Kasumi-1 (cell line): ENCODE data around the gene FRRS1L.

ENCODE experiments used
- DNase-seq, 2 experiments: peaks; one replicate each; lab custom pipeline; 2025; lab: John Stamatoyannopoulos, UW

Gene FRRS1L, protein sequence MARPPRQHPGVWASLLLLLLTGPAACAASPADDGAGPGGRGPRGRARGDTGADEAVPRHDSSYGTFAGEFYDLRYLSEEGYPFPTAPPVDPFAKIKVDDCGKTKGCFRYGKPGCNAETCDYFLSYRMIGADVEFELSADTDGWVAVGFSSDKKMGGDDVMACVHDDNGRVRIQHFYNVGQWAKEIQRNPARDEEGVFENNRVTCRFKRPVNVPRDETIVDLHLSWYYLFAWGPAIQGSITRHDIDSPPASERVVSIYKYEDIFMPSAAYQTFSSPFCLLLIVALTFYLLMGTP

DNA sequence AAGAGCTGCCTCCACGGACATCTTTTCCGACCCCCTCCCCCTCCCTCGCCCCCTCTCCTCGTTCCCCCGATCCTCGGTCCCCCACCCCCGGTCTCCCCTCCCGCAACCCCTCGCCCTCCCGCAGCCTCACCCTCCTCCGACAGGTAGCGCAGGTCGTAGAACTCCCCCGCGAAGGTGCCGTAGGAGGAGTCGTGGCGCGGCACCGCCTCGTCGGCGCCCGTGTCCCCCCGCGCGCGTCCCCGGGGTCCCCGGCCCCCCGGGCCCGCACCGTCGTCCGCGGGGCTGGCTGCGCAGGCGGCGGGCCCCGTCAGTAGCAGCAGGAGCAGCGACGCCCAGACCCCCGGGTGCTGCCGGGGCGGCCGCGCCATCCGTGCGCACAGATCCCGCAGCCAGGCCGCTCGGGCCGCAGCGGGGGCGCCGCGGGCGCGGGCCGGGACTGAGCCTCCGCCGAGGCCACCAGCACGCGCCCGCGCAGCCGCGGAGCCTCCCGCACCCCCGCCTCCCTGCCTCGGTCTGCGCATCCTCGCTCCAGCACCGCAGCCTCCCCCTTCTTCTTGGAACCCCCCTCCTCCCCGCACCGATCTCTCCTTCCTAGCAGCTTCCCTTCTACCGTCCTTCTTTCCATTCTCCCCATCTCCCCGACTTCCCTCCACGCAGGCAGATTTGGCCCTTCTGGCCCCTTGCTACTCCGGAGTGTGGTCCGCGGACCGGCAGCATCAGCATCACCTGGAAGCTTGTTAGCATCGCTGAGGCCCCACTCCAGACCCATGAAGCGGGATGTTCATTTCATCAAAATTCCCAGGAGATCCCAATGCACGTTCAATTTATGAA lies at the start of gene FRRS1L:
FRRS1L (minus strand) TSS at position 479 of the 831 bp plus-strand sequence; CDS start at position 368, 111 bp downstream.
- DNase-seq, result no peak

DNA sequence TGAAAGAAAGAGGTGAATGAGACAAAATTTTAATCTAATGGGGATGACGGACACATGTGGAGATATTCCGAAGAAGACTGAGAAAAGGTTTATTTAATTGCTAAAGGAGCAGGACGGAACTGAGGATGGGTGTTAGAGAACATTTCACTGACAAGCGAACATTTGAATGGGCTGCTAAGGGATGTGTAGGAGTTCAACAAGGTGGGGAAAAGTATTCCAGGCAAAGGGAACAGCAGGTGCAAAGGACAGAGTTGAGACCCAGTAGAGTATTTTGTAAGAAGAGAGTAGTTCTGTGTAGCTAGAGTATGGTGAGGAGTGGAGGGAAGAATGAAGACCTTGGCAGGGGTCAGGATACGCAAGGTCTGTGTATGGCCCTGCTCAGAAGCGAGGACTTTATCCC lies 47.4 kb upstream of the FRRS1L start:
- DNase-seq, result no peak

DNA sequence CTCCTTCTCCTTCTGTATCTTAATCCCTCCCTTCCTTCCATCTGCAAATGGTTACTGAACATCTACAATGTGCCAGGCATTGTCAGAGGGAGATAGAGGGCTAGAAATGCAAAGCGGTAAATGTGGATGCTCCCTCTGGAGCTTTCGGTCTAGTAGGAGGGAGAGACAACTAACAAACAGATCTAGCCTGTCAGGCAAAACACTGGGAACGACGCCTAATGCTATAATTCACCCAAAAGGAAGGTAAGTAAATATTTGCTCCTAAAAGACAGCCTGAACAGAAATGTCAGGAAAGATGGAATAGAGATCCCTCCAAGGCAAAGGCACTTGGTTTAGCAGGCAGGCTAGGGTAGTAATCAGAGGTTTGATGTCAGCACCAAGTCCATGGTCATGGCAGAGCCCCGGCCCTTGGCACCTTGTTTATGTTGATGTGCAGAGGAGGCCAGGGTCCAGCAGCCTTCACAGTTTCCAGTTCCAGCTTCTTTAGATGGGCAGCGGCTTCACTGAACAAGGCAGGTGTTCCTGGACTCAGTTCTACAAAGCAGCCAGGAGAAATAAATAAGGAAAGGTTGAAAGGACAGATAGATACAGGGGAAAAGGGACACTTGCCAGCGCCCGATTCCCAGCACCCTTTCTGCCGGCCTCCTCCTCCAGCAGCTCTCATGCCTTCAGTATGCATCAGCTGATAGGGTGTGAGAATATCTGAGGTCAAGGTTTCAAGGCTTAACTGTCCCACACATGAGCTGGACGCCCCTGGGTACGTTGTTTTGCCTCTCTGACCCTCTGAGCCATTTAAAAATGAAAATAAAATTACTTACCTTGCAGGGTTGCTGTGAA lies 46.5 kb upstream of the FRRS1L start:
- DNase-seq, result no peak

DNA sequence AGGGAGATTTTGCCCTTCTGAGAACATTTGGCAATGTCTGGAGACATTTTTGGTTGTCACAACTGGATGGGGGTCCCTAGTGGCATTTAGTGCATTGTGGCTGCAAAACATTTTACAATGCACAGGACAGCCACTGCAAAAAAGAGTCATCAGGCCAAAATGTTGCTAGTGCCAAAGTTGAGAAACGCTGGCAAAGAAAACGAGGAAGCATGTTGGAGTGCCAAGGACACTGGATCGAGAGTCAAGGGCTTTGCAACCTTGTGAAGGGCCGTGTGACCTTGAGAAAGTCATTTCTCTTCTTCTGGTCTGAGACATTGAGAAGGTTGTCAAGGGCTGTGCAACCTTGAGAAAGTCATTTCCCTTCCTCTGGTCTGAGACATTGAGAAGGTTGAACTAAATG lies 45.7 kb upstream of the FRRS1L start:
- no peak for DNase-seq

DNA sequence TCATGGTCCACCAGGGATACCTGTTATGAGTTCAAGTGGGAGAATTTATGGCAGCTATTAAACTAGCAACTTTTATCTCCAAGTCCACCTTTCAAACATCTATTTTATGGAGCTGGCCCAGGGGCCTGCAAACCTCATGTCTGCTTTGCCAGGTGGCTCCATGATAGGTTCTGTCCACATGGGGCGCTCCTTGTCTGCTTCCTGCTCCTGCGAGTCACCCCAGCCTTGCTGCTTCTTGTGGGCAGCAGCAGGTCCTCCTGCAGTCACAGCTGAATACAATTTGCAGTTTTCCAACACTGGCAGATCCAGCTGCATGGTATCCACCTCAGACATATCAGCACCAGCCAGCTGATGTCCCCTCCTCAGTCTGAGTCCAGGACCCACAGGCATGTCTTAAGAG lies 39.6 kb upstream of the FRRS1L start:
- no peak for DNase-seq

DNA sequence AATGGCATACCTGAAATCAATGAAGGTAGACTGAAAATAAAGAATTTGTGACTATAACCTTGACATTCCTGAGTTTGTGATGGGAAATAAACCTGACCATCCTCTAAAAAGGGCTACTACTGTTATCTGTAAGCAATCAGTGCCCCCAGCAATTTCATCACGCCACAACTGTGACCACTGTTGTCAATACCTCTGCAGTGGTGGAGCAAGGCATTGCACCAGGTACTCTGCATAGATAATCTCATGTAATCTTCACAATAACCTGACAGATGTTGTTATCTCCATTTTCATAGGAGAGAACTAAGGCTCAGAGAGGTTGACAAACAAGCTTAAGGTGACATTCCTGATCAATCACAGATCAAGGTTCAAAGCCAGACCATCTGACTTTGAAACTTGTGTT lies 38.5 kb upstream of the FRRS1L start:
- no peak for DNase-seq

DNA sequence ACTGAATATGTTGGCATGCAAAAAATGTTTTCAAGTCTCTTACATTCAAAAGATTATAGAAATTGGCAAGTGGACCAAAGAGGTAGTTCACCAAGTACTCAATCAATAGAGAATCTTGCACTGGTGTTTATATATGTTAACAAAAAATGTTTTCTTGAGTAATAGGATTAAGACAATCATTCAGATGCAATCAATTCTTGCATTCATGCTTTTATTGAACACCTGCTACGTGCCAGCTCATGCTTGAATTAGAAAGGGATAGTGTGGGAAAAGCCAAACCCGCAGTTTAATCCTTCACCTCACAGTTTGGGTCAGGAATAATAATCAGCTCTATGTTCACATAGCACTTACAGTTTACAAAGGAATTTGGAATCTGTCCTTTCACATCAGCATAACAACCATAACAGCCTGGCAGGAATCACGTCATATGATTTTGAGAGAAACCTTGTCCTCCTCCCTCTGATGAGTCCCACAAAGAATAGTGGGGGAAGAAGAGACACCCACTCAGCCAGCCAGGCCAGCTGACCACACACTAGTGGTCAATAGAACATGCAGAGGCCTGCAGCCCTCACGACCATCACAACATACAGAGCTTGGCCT lies 36.8 kb upstream of the FRRS1L start:
- no peak for DNase-seq

DNA sequence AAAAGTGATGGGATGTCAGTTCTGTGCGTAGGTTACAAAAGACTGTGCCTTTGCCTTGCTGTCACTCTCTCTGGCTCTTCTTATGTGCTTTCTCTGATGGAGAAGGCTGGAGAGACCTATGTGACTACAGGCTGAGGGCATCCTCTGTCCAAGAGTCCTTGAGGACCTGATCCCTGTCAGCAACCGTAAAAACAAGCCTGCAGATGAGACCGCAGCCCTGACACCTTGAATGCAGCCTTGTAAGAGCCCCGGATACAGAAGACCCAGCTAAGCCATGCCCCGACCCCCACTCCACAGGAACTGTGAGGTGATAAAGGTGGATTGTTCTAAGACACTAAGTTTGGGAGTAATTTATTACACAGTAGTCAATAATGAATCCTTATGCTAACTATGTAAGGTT lies 32.6 kb upstream of the FRRS1L start:
- no peak for DNase-seq

DNA sequence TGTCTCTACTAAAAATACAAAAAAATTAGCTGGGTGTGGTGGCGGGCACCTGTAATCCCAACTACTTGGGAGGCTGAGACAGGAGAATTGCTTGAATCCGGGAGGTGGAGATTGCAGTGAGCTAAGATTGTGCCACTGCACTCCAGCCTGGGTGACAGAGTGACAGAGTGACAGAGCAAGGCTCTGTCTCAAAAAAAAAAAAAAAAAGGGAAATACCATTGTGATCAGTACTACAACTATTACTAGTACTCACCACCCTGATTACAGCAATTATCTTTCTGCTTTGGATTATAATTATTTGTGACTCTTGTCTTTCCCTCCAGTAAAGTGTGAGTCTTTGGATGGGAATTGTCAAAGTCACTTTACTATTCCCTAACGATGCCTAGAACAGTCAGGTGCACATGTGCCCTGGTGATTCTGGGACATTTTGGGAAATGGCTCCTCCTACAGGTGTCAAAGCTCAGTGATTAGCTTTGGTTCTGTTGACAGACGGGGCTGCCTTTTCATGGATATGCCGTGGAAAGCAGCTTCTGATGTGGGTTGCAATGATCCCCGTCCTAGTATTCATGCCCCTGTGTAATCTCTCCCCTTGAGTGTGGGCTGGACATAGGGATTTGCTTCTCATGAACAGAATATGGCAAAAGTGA lies 31.8 kb upstream of the FRRS1L start:
- DNase-seq, result no peak

DNA sequence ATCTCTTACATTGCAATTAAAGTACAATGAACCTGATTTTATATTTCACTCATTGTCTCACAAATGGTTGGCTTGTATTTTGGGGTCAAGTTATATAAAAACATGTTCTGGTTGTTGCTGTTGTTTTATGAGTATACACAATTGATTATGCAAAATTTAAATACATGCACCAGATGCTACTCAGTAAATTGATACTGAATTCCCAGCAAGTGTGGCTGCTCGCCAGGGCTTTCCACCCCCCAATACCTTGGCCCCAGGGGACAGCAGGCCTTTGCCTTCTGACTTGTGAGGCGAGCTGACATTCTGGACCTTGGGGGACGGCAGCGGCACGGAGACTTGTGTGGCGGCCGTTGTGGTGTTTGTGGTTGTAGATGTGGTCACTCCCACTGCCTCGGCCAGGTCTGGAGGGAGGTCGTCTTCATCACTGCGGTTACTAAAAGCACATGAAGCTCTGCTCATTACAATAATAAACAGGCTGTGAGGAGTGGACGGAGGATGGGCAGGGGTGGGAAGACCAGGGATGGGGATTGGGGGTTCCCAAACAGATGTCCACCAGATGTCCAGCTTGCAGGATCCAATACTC lies 27.0 kb upstream of the FRRS1L start:
- no peak for DNase-seq

DNA sequence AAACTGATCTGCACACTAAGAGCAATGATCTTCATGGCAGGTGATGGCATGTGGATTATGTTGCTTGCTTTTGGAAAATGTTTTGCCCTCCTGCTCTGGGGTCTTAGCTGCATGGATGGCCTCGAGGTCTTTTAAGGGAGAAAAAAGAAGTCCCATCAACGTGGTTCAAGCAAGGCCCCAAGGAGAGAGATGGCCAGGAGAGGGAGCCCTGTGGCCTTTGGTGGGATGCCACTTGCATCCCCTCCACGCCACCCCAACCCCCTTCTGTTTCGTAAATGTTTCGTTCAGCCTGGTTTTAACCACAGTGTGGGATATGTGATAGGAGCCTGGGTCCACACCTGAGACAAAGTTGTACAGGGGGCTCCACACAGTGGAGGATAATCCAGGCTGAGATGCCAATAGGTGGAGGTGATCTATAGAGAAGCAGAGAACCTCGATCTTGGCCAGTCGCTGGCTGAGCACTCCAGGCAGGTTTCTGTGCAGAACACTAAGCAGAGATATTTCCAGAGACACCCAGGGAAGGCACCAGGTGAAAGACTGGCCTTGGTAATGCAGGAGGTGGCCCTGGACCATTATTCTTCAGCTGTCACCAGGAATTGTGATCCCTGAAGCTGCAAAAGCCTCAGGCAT lies 25.8 kb upstream of the FRRS1L start:
- DNase-seq, result no peak

DNA sequence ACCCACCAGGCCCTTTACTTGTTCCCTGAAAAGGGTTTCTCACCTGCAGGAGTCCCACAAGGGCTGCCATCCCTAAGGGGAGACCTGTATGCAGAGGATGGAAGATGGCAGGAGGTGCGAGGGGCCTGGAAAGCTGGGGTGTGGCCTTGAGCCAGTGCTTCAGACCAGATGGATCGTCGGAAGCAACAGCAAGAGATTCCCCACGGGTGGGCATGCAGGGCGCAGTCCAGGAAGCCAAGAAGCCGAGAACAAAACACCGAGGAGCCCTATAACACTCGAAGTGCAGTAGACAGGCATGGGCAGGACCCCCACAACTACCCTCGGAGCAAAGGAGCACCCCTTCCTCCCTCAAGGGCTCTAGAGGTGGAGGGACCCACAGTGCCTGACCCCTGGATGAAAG lies 24.7 kb upstream of the FRRS1L start:
- no peak for DNase-seq

DNA sequence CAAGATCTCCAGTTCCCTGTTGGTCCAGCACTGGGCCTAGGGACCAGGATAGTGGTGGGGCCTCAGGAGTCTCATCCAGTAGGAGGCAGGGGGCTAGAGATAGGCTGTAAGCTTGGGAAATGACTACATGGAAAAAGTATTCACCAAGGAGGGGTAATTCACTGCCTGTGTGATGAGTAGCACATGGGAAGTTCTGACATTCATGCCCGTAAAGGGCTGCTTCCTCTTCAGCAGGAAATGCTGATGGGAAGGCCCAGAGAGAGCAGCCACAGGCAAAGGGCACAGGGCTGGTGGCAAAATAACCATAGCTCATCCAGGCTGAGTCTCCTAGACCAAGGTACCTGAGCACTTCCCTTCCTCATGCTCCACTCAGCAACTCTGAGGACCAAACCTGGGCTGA lies 23.1 kb upstream of the FRRS1L start:
- DNase-seq, result no peak

DNA sequence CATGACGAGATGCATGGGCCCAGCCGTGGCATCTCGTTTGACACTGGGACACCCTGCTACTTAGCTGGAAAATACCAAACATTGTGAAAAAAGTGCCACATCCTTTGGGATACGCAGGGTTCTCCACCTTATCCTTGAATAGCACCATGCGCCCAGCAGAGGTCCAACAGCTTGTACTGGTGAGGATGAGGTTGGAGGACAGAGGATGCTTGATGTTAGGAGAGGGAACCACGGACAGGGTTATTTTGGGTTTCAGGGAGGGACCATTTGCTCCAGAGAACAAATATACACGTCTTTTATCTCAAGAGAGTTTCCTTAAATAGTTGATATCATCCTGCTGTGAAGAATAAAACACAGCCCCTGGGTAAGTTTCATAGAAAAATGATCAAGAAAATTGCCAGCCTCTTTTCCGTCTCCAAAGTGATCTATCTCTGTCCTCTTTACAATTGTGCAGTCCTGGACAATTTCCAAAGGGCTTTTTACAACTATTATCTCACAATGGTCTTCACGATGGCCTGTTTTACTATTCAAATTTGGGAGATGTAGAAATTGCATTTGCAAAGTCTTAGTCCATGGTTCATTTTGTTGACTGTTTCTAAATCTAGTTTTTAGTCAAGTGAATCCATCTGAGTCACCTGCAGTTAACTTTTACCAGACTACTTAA lies 19.9 kb upstream of the FRRS1L start:
- no peak for DNase-seq

DNA sequence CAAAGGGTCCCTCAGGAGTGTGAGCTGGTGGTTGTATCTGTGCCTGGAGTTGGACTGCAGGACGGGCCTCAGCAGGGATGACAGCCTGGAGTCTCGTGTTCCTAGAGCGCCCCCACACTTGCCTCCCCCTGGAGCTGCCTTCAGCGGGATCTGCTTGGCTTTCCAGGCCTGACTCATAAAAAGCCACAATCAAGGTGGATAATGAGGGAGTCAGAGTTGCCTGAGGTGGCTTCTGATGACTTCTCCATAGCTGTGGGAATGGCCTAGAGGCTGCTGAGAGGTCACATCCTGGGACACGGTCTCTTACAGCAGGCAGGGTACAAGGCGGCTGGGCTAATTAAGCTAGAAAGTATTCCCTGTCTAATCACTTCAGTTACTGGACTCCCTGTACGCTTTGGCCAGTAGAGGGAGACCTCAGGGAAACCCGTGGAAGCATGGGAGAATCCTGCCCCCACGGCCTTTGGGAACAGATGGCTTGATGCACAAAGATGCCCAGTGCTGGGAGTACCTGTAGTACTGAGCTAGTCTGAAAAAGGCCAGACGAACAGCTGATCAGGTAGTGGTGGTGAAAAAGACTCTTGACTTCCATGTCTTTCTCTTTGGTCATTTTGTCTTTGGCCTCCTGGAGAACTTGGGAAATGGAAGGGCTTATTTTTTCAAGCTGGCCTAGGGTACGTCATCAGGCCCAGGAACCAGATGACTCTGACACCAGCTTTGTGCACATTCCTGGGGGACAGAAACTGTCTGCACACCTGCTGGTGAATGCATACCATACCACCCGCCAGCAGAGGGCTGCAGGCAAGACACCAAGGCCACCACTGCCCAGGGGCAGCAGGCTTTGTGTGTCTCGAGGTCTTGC lies 16.1 kb upstream of the FRRS1L start:
- DNase-seq, result peak in 1 of 2 experiments; percentile 13

DNA sequence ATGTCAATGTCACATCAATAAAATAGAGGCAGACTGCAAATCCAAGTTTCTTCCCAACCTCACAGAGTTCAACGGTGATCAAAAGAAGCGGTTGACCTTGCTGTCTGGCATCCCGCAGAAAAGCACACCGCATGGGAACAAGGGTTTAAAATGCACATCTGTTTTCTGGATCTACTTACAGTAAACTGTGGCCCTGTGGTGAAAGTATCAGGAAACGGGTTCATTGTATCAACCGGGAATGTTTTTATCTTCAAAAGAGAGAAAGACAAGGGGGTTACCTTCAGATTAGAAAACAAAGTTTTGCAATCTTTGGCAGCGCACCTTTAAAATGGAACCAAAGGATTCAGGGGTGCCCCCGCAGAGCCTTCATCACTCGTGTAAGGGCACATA lies 15.5 kb upstream of the FRRS1L start:
- no peak for DNase-seq

DNA sequence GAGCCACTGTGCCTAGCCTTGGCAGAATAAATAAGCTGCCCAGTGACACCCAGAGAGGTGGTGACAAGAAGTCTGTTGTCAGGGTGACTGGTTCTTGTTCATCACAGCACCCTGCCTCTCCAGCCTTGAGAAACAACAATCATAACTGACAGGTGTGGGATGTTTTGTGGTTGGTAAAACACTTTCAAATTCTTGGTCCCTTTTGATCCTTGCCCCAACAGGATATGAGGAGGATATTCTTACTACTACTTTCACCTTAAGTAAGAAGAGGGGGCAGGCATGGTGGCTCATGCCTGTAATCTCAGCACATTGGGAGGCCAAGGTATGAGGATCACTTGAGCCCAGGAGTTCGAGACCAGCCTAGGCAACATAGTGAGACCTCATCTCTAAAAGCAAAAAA lies 14.2 kb upstream of the FRRS1L start:
- DNase-seq, result no peak

DNA sequence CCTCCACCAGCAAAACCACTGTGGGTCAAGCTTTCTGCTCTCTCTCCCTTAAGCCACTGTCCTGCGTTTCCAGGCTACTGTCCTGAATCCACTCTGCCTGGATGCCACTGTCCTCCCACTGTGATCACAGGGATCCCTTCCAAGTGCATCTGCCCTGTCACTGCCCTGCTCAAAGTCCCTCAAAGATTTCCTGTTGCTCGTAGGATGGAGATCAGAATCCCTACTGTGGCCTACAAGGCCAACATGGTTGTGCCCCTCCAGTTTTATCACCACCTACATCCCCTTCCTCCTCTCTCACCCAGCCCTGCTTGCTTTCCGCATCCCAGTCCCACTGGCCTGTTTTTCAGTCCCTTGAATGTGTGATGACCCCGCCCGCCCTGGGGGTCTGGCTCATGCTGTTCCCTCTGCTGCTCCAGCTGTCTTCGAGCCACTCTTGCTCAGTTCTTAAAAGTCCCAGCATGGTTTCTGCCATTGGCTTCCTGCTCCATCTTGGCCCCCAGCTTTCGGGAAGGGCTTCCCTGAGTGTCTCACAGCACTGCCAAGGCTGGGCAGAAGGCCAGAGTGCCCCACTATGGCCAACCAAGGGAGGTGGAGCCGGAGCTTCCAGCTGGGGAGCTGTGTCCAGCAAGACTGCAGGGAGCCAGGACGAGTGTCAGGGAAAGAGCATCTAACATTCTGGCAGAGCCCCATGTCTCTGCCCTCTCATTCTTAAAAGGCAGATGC lies 12.9 kb upstream of the FRRS1L start:
- DNase-seq, result no peak

DNA sequence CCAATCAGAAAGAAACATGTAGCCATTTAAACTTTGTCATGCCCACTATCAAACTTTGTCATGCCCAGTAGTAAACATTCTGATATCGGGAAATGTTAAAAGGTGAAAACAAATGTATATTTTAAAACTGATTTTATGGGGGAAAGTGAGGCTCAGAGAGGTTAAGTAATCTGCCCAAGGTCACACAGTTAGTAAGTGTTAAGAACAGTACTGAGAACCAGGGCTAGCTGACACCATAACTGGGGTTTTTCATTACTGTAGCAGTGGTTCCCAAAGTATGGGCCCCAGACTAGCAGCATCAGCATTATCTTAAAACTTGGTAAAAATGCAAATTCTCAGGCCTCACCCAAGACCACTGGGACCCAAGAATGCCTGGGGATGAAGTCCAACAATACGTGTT lies 9.9 kb upstream of the FRRS1L start:
- DNase-seq, result no peak
